ENCODE data around the gene ZNF560.

The ZNF560 gene

DNA sequence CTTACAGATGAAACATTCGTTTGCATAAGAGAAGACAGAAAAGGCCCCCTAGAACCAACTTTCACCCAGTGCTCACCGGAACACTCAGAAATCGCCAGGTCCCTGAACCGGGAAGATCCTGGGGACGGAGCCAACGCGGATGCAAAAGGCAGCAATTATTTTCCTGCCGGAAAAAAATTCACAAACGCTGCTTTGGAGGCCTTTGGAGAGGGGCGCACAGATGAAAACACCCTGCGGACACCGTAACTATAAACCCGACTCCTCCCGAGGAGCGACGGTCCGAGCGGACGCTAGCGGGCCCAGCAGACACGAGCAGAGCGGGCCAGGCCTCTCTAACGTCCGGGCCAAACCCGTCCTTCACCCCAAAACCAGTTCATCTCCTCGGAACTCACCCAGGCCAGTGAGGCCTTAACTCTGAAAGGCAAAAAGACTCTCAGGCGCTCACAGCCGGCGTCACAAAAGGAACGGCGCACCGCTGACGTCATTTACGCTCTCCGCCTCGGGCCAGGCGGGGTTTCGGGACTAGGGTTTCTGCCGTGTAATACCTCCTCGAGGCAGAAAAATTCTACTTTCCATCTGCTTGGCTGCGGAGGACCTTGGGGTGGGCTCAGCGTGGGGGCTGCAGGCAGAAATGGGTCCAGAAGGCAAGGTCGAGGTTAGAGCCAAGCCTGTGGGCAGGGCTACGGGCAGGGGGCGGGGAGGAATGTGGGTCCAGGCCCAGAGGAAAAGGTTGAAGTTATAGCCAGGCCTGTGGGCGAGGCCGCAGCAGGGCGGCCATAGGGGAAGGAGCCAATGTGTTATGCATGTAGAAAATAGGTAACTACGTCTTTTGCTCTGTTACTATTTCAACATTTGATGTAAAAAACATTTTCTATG, 40.0 kb upstream of the ZNF560 start, which contains the start of gene ZNF426:
Gene ZNF426 (minus strand): TSS at position 463 of the 876 bp plus-strand sequence. CDS start 2,413 bp downstream, outside the sequence.
- peak; percentile 96 for DNase-seq
- peak within 1 kb of the TSS; percentile 97 for H3K4me3 ChIP-seq (ENCODE audit: low read length)
- H3K4me1 ChIP-seq (ENCODE audit: control insufficient read depth, low read depth, low read length) = no peaks in the 10 kb centered on the region
- peak within 1 kb of the TSS; percentile 43 for H3K18ac ChIP-seq (ENCODE audit: low read length)
- H2BK5ac ChIP-seq (ENCODE audit: low read length) = no peak within 1 kb of the TSS
- no peak within 1 kb of the TSS for H3K23ac ChIP-seq (ENCODE audit: low read length)
- peak within 1 kb of the TSS; percentile 75 for H3K4ac ChIP-seq (ENCODE audit: low read depth, low read length)
- no peak within 1 kb of the TSS for H2BK15ac ChIP-seq (replicated peaks; ENCODE audit: low read depth)
- H3K36me3 ChIP-seq (ENCODE audit: control insufficient read depth, insufficient read depth, low read length) = peaks cover 10% of the 10 kb centered on the region
- H2AK5ac ChIP-seq (ENCODE audit: low read length) = no peak within 1 kb of the TSS
- H4K8ac ChIP-seq (ENCODE audit: low read depth, low read length) = no peak within 1 kb of the TSS
- WGBS (ENCODE audit: extremely low coverage, insufficient coverage, low lambda C conversion rate) = no CpG with 5 or more reads among the region's 49 CpGs
- H3K4me2 ChIP-seq (ENCODE audit: low read length) = peak within 1 kb of the TSS; percentile 75
- H3K79me1 ChIP-seq (ENCODE audit: low read length) = peaks cover 3% of the 10 kb centered on the region
- peak within 1 kb of the TSS; percentile 26 for H3K27ac ChIP-seq (ENCODE audit: low read depth, low read length)
- H3K27me3 ChIP-seq (ENCODE audit: insufficient read depth, low read length, poor library complexity) = no peaks in the 10 kb centered on the region
- H3K79me2 ChIP-seq (ENCODE audit: control insufficient read depth, insufficient read depth, low read length) = peaks cover 17% of the 10 kb centered on the region
- peak within 1 kb of the TSS; percentile 96 for H3K9ac ChIP-seq (ENCODE audit: low read length)
- peak within 1 kb of the TSS; percentile 56 for H4K5ac ChIP-seq (ENCODE audit: low read length)
- H3K56ac ChIP-seq (ENCODE audit: low read length) = peak within 1 kb of the TSS; percentile 90
- no peak within 1 kb of the TSS for H2BK120ac ChIP-seq (ENCODE audit: low read depth, low read length)

DNA sequence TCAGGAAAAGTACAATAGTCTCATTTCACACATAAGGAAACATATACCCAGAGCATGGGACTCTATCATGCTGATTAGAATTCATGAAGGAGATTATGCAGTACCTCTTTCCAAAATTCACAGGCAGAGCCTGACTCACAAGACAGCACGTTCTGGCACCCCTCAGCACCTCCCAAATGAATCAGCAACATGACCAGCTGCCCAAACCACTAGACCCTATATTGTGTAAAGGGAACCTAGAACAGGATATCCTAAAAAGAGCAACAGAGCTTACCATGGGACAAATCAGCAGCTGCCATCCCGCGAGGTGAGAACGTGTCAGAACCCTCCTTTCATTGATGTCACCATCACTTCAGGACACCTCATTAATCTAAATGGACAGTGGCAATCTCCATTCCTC, 37.5 kb upstream of the ZNF560 start:
- H3K56ac ChIP-seq (ENCODE audit: low read length) = no peak overlapping the region
- no CpG with 5 or more reads among the region's 4 CpGs for WGBS (ENCODE audit: extremely low coverage, insufficient coverage, low lambda C conversion rate)
- DNase-seq = no peak
- peaks cover 3% of the 10 kb centered on the region for H3K79me1 ChIP-seq (ENCODE audit: low read length)
- H3K4me1 ChIP-seq (ENCODE audit: control insufficient read depth, low read depth, low read length) = no peaks in the 10 kb centered on the region
- no peak overlapping the region for H3K4me3 ChIP-seq (ENCODE audit: low read length)
- H3K79me2 ChIP-seq (ENCODE audit: control insufficient read depth, insufficient read depth, low read length) = peaks cover 17% of the 10 kb centered on the region
- no peak overlapping the region for H4K5ac ChIP-seq (ENCODE audit: low read length)
- peaks cover 20% of the 10 kb centered on the region for H3K36me3 ChIP-seq (ENCODE audit: control insufficient read depth, insufficient read depth, low read length)
- no peak overlapping the region for H3K18ac ChIP-seq (ENCODE audit: low read length)
- H3K27ac ChIP-seq (ENCODE audit: low read depth, low read length) = no peak overlapping the region
- H4K8ac ChIP-seq (ENCODE audit: low read depth, low read length) = no peak overlapping the region
- H2BK5ac ChIP-seq (ENCODE audit: low read length) = no peak overlapping the region
- no peak overlapping the region for H3K23ac ChIP-seq (ENCODE audit: low read length)
- no peak overlapping the region for H2BK120ac ChIP-seq (ENCODE audit: low read depth, low read length)
- H3K27me3 ChIP-seq (ENCODE audit: insufficient read depth, low read length, poor library complexity) = no peaks in the 10 kb centered on the region
- no peak overlapping the region for H3K4ac ChIP-seq (ENCODE audit: low read depth, low read length)
- H3K9ac ChIP-seq (ENCODE audit: low read length) = no peak overlapping the region
- H2BK15ac ChIP-seq (replicated peaks; ENCODE audit: low read depth) = no peak overlapping the region
- H3K4me2 ChIP-seq (ENCODE audit: low read length) = no peak overlapping the region
- H2AK5ac ChIP-seq (ENCODE audit: low read length) = no peak overlapping the region

DNA sequence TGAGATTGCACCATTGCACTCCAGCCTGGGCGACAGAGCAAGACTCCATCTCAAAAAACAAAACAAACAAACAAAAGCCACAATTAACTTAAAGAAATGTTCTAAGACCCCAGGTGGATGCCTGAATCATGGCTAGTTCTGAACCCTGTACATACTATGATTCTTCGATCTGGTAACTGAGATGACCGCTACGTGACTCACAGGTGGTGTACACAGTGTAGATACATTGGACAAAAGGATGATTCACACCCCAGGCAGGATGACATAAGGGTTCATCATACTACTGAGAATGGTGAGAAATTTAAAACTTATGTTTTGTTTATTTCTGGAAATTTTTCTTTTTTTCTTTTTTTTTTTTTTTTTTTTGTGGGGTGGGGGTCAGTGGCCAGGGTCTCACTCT, 33.5 kb upstream of the ZNF560 start:
- Histone ChIP-seq H3K4me2 (ENCODE audit: low read length) (no peak overlapping the region), H3K4ac (ENCODE audit: low read depth, low read length) (no peak overlapping the region), H4K8ac (ENCODE audit: low read depth, low read length) (no peak overlapping the region), H3K9ac (ENCODE audit: low read length) (no peak overlapping the region), H2BK5ac (ENCODE audit: low read length) (no peak overlapping the region), H4K5ac (ENCODE audit: low read length) (no peak overlapping the region), H3K18ac (ENCODE audit: low read length) (no peak overlapping the region), H2BK15ac (replicated peaks; ENCODE audit: low read depth) (no peak overlapping the region), H2AK5ac (ENCODE audit: low read length) (no peak overlapping the region), H3K56ac (ENCODE audit: low read length) (no peak overlapping the region), H3K27ac (ENCODE audit: low read depth, low read length) (no peak overlapping the region), H3K4me3 (ENCODE audit: low read length) (no peak overlapping the region), H3K79me1 (ENCODE audit: low read length) (peaks cover 3% of the 10 kb centered on the region), H3K27me3 (ENCODE audit: insufficient read depth, low read length, poor library complexity) (no peaks in the 10 kb centered on the region), H3K23ac (ENCODE audit: low read length) (no peak overlapping the region), H3K79me2 (ENCODE audit: control insufficient read depth, insufficient read depth, low read length) (peaks cover 5% of the 10 kb centered on the region), H3K4me1 (ENCODE audit: control insufficient read depth, low read depth, low read length) (no peaks in the 10 kb centered on the region), H2BK120ac (ENCODE audit: low read depth, low read length) (no peak overlapping the region), H3K36me3 (ENCODE audit: control insufficient read depth, insufficient read depth, low read length) (peaks cover 39% of the 10 kb centered on the region)
- no CpG with 5 or more reads among the region's 4 CpGs for WGBS (ENCODE audit: extremely low coverage, insufficient coverage, low lambda C conversion rate)
- DNase-seq = no peak

DNA sequence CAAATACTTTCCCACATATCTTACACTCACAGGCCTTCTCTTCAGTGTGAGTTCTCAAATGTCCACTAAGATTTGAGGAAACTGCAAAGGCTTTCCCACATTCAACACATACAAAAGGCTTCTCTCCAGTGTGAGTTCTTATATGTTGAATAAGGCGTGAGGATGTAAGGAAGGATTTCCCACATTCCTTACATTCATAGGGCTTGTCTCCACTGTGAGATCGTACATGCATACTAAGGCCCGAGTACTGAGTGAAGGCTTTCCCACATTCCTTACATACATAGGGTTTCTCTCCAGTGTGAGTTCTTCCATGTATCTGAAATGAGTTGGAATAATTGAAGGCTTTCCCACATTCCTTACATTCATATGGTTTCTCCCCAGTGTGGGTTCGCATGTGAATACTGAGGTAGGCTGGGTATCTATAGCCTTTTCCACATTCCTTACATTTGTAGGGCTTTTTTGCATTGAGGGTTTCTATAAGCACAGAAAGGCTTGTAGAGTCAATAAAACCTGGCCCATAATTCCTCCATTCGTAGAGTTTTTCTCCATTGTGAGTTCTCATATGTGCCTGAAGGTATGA, 30.4 kb upstream of the ZNF560 start:
- Histone ChIP-seq H3K79me2 (ENCODE audit: control insufficient read depth, insufficient read depth, low read length) (no peaks in the 10 kb centered on the region), H3K27ac (ENCODE audit: low read depth, low read length) (no peak overlapping the region), H2BK5ac (ENCODE audit: low read length) (no peak overlapping the region), H3K27me3 (ENCODE audit: insufficient read depth, low read length, poor library complexity) (no peaks in the 10 kb centered on the region), H3K4ac (ENCODE audit: low read depth, low read length) (no peak overlapping the region), H4K5ac (ENCODE audit: low read length) (no peak overlapping the region), H3K9ac (ENCODE audit: low read length) (no peak overlapping the region), H3K23ac (ENCODE audit: low read length) (no peak overlapping the region), H2BK15ac (replicated peaks; ENCODE audit: low read depth) (no peak overlapping the region), H3K56ac (ENCODE audit: low read length) (no peak overlapping the region), H3K79me1 (ENCODE audit: low read length) (no peaks in the 10 kb centered on the region), H4K8ac (ENCODE audit: low read depth, low read length) (no peak overlapping the region), H3K18ac (ENCODE audit: low read length) (no peak overlapping the region), H3K4me3 (ENCODE audit: low read length) (peak overlapping the region; percentile 27), H3K4me2 (ENCODE audit: low read length) (no peak overlapping the region), H2BK120ac (ENCODE audit: low read depth, low read length) (no peak overlapping the region), H3K36me3 (ENCODE audit: control insufficient read depth, insufficient read depth, low read length) (peaks cover 33% of the 10 kb centered on the region), H2AK5ac (ENCODE audit: low read length) (no peak overlapping the region), H3K4me1 (ENCODE audit: control insufficient read depth, low read depth, low read length) (no peaks in the 10 kb centered on the region)
- no CpG with 5 or more reads among the region's 5 CpGs for WGBS (ENCODE audit: extremely low coverage, insufficient coverage, low lambda C conversion rate)
- peak; percentile 71 for DNase-seq

- Histone ChIP-seq H3K4me2 (ENCODE audit: low read length) (no peak overlapping the region), H3K18ac (ENCODE audit: low read length) (no peak overlapping the region), H3K56ac (ENCODE audit: low read length) (no peak overlapping the region), H3K23ac (ENCODE audit: low read length) (no peak overlapping the region), H2BK120ac (ENCODE audit: low read depth, low read length) (no peak overlapping the region), H3K79me1 (ENCODE audit: low read length) (no peaks in the 10 kb centered on the region), H2BK15ac (replicated peaks; ENCODE audit: low read depth) (no peak overlapping the region), H3K27me3 (ENCODE audit: insufficient read depth, low read length, poor library complexity) (no peaks in the 10 kb centered on the region), H3K27ac (ENCODE audit: low read depth, low read length) (no peak overlapping the region), H3K9ac (ENCODE audit: low read length) (no peak overlapping the region), H3K79me2 (ENCODE audit: control insufficient read depth, insufficient read depth, low read length) (no peaks in the 10 kb centered on the region), H4K5ac (ENCODE audit: low read length) (no peak overlapping the region), H4K8ac (ENCODE audit: low read depth, low read length) (no peak overlapping the region), H3K4me3 (ENCODE audit: low read length) (peak overlapping the region; percentile 9), H2AK5ac (ENCODE audit: low read length) (no peak overlapping the region), H3K4ac (ENCODE audit: low read depth, low read length) (no peak overlapping the region), H3K36me3 (ENCODE audit: control insufficient read depth, insufficient read depth, low read length) (peaks cover 5% of the 10 kb centered on the region), H2BK5ac (ENCODE audit: low read length) (no peak overlapping the region), H3K4me1 (ENCODE audit: control insufficient read depth, low read depth, low read length) (no peaks in the 10 kb centered on the region)
- DNase-seq = peak; percentile 26
- no CpG with 5 or more reads among the region's 1 CpG for WGBS (ENCODE audit: extremely low coverage, insufficient coverage, low lambda C conversion rate)
Observed at GRCh38 chr19:9523885-9524474, 25.6 kb upstream of the ZNF560 start.

All from mesendoderm (in vitro differentiated cells).